SK-N-SH (cell line): ENCODE measurements around the gene SEL1L2.

Experiments used
- CHD2 ChIP-seq: fragments of 150-350 bp; IDR thresholded peaks from 2 replicates; pipeline ENCODE4 v1.6.1; 2018; ENCODE audit warnings: low read length; ENCODE audit not compliant: partially characterized antibody
- CTCF ChIP-seq: fragments of 200-600 bp; sonication (generic); IDR thresholded peaks from 2 replicates; pipeline ENCODE4 v1.6.1; 2017; ENCODE audit warnings: antibody characterized with exemption, mild to moderate bottlenecking, moderate library complexity
- EZH2phosphoT487 ChIP-seq: fragments of 200-600 bp; sonication (generic); IDR thresholded peaks from 2 replicates; pipeline ENCODE4 v1.6.1; 2017; ENCODE audit warnings: low read depth, mixed run types, mild to moderate bottlenecking, antibody characterized with exemption, moderate library complexity, borderline replicate concordance
- FOXJ3 ChIP-seq: sonication (generic); formaldehyde crosslinking; IDR thresholded peaks from 2 replicates; pipeline ENCODE4 v1.5.1; 2020; ENCODE audit warnings: mild to moderate bottlenecking, missing genetic modification reagents
- NFIC ChIP-seq: IDR thresholded peaks from 2 replicates; pipeline ENCODE4 v1.4.0; 2012; ENCODE audit warnings: borderline replicate concordance
- POLR2AphosphoS5 ChIP-seq: IDR thresholded peaks from 2 replicates; pipeline ENCODE4 v1.6.1; 2012; ENCODE audit warnings: low read depth, low read length
- RXRA ChIP-seq: IDR thresholded peaks from 2 replicates; pipeline ENCODE4 v1.4.0; 2012; ENCODE audit warnings: low read depth, mild to moderate bottlenecking, borderline replicate concordance
- USF2 ChIP-seq: fragments of 150-350 bp; IDR thresholded peaks from 2 replicates; pipeline ENCODE4 v1.6.1; 2017; ENCODE audit warnings: antibody characterized with exemption, low read length, low read depth, borderline replicate concordance

- TF ChIP-seq CTCF: no peak
- no peak for TF ChIP-seq RXRA
- no peak for TF ChIP-seq NFIC
- no peak for TF ChIP-seq USF2
- no peak for TF ChIP-seq POLR2AphosphoS5
- TF ChIP-seq EZH2phosphoT487: no peak
- no peak for TF ChIP-seq FOXJ3
- TF ChIP-seq CHD2: no peak
These were observed 55.2 kb downstream of the SEL1L2 start for GRCh38 chr20:13934992-13935894.
